IPS-NIHi7 (cell line): ENCODE results near the gene PDE6G.
"Not testable (repeated sequence)": the region's sequence is repeated elsewhere in the genome, so short reads cannot be mapped to it uniquely, and the experiment has no call there.

Experiments
- DNase-seq: peaks from one replicate; pipeline ENCODE4 v3.0.0; 2012; ENCODE audit warnings: mixed read lengths; ENCODE audit errors: extremely low spot score

The PDE6G gene

DNA sequence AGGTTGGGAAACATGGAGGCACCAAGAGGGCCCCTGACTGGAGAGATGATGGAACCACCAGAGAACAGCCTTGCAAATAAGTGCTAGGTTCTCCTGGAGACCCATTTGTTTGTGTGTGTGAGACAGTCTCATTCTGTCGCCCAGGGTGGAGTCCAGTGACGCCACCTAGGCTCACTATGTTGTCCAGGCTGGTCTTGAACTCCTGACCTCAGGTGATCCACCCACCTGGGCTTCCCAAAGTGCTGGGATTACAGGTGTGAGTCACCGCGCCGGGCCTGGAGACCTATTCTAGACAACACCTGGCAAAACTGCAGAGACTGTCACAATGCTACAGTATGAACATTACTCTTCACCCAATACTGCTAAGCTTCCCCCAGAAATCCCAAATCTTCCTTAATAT, 20.9 kb downstream of the PDE6G start:
- no peak for DNase-seq

DNA sequence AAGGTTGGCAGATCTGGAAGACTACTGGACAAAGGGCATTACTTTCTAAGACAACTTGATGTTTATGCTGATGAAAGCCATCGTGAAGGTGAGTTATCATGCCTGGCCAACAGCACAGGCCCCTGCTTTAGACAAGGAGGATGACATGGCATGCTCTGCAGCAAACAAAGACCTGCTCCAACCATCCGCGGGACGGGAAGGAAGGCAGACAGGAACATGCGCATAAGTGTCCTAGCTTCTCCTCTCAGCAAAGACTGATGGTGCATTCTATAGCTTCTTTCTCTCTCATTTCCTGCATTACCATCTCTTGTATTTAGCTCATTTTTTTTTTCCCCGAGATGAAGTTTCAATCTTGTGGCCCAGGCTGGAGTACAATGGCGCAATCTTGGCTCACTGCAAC, 24.9 kb downstream of the PDE6G start:
- DNase-seq, result no peak

DNA sequence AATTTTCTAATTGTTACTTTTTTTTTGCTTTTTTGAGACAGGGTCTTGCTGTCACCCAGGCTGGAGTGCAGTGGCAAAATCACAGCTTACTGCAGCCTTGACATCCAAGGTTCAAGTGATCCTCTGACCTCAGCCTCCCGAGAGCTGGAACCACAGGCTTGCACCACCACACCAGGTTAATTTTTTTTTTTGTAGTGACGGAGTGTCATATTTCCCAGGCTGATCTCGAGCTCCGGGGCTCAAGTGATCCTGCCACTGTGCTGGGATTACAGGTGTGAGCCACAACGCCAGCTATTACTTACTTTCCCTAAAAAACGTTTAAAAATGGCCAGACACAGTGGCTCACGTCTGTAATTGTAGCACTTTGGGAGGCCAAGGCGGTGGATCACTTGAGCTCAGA, 26.1 kb downstream of the PDE6G start:
- DNase-seq, result no peak

DNA sequence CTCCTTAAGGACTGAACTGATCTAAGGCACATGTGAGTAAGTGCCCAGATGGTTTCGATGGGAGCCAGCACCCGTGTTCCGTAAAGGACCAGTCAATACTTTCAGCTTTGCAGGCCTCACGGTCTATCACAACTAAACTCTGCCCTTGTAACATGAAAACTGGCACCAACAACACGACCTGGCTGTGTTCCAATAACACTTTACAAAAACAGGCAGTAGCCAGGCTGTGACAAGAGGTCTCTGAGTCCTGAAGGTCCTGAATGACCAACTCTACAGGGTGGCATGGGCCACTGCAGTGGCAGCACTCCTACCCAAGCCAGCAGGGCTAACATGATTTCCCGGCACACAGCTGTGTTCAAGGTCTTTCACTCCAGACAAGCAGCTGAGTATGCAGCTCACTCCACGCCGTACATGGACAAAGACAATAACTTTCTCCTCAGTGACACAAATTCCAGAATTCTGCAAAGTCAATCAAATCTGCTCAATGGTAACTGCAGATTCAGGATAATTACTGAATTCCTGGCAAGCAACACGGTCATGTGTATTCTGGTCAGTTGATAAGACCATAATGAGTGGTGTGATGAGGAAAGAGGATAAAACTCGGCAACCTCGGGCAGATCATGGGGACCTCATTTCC, 34.7 kb downstream of the PDE6G start:
- no peak for DNase-seq

DNA sequence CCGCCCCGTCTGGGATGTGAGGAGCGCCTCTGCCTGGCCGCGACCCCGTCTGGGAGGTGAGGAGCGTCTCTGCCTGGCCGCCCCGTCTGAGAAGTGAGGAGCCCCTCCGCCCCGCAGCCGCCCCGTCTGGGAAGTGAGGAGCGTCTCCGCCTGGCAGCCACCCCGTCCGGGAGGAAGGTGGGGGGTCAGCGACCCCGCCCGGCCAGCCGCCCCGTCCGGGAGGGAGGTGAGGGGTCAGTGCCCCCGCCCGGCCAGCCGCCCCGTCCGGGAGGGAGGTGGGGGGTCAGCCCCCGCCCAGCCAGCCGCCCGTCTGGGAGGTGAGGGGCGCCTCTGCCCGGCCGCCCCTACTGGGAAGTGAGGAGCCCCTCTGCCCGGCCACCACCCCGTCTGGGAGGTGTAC, 38.0 kb downstream of the PDE6G start:
- not testable (repeated sequence) for DNase-seq

DNA sequence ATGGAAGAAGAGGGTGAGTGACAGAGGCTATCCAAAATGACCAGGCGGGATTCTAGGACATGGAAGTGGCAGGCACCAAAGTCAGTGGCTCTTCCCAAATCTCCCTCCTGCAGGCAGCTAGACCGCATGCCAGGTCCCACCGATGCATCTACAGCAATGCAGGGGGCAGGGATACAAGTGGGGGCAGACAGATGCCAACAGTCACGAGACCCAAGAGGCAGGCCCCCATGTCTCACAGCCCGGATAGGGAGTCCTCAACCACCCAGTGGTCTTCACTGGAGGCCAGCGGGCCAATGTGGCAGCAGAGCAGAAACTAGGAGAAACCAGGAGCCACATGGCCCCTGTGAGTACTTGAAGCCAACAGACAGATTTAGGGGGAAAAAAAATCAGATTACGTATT, 39.5 kb downstream of the PDE6G start:
- DNase-seq, result no peak

DNA sequence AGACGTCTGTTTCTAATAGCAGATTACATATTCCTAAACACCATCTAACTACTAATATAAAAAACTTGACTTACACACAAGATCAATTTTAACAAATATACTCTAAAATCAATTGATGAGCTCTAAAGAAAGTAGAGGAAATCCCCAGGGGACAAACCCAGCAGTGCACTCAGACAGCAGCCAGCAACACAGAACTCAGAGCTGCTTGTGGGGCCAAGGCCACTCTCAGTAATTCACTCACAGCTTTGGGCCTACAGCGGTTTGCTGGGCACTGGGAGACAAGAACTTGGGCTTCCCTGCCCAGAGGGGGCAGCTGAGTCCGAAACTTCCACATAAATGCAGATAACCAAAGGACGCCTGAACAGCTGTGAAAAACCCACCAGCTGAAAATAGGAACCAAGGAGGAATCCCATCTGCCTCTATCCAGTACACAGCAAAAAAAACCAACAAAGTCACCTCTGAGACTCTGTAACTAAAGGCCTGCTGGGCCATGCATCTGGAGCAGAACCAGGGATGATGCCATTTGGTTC, 40.9 kb downstream of the PDE6G start:
- DNase-seq, result no peak

DNA sequence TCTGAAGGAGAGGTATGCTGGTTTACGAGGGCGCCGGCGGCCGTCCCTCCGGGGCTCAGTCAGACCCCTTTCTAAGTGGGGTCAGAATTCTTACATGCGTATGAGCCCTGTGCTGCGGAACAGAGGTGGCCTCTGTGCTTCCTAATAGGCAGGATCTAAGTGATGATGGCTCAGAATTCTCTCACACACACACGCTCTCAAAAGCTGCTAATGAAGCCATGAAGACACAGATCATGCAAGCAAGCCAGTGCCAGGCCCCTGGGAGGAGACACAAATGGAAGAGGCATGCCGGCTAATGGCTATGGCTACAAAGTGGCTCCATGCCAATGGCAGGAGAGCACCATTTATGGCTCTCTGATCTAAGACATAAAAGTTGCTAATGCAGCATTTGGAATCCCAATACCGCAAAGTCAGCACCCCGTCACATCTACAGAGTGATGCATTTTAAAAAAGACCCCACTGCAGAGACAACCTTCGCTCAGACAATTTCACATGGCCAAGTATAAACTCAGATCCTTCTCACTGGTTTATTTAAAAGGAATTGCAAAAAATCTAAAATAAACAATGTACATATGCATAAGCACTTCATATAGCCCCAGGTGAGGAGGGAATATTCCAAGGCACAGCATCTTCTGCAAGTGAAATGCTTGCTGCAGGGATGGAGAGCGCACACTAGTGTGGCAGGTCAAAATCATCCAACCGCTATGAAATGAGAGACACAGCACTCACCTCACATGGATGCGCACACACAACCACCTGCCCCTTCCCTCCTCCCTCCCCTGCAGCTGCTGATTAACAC, 44.0 kb downstream of the PDE6G start:
- DNase-seq, result no peak

DNA sequence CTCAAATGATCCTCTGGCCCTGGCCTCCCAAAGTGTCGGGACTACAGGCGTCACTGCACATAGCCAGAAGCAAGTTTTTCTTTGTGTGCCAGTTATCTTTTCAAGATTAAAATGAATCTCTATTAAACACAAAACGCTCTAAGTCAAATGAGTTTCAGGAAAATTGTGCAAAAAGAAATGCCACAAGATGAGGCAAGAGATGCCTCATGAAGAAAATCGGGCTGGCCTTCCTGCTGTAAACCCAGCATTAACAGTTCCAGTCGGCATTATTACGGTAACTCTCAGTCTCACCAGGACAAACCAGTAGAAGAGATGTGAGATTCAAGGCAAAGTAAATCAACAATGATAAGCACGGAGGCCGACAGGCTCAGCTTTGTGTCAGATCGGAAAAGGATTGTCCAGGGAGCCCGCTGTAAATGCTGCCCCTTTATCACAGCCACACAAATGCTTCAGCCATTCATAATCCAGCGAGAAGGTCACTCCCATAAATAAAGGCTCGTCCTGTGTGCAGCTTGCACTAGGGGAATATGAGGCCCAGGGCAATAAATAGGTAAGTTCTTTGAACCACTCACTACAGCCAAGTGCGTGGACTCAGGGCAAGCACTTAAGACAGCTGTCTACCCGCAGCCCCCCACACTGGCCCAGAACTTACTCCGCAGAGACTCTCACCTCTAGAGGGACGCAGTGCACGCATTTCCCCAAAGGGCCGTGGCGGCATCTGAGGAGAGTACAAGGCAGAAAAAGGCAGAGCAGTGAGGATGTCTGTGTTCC, 46.6 kb downstream of the PDE6G start:
- DNase-seq, result no peak

DNA sequence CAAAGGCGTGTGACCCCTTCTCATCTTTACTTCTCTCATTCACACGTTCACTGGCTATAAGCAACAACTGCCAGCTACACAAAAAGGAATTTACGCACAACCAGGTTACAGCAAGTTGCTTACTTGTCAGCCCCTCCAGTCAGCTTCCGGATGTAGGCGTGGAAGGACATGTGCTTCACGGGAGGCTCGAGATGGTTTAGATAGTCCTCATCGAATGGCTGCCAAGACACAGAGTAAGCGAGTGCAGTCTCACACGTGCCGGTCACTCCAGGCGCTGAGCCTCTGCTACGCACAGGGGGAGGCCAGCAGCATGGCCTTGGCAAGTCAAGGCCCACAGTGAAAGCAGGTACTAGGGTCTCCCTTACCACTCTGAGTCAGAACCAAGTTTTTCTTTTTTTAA, 47.7 kb downstream of the PDE6G start:
- DNase-seq, result no peak

DNA sequence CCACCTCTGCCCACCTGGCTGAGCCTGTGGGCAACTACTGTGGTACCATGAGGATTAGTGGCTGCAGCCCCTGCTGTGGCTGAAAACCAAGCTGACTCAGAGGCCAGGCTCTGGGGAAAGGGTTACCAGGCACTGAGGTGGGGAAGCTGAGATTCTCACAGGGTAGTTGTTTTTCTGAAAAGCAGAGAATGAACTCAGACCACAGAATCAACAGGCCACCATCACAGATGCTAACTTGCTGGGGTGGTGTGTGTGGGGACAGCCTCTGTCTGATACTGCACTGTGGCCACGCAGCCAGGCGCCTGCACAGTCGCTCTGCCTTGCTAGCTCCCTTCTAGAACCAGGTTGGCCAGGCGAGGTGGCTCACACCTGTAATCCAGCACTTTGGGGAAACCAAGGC, 48.3 kb downstream of the PDE6G start:
- no peak for DNase-seq

DNA sequence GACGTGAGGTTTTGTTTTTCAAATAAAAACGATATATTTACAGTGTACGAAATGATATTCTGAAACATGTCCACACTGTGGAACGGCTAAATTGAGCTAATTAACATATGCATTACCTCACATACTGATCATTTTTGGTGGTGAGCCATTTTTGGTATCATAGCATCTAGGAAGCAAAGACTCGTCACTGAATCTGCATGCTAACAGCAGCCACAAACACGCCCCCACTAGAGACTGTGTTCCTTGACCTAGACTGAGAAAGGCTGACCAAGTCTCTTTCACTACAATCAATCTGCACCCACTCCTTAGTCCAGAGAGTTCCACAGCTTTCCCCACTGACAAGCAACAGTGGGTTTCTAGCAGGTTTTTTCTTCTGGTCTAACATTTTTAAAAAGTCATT, 48.9 kb downstream of the PDE6G start:
- no peak for DNase-seq

DNA sequence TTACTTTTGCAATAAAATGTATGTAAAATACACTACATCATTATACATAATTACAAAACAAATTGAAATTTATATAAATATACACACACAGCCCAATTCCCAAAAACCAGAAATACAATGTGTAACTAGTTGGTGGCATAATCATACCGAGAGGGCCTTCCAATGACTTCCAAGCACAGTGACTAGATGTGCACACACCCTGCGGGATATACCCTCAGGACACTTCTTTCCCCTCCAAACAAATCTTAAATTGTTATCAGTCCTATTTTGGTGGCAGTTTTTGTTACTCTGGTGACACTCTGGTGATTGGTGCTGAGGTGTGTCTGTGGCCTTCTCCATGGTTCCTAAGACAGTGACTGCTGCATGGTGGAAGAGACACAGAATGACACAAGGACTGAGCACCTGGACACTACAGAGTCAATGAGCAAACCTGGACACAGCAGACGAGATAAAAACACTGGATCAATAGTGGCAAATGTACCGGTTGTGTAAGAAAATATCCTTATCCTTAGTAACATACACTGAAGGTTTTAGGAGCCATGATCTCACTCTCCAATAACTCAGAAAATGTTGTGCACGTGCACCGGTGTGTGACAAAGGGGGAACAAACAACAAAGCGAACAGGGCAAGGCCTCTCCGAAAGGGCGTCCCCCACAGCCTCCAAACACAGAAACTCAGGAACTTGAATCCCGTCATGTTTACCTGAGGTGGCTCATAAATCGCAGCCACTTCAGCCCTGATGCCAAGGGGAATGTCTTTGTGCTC, 52.3 kb downstream of the PDE6G start:
- DNase-seq, result no peak

DNA sequence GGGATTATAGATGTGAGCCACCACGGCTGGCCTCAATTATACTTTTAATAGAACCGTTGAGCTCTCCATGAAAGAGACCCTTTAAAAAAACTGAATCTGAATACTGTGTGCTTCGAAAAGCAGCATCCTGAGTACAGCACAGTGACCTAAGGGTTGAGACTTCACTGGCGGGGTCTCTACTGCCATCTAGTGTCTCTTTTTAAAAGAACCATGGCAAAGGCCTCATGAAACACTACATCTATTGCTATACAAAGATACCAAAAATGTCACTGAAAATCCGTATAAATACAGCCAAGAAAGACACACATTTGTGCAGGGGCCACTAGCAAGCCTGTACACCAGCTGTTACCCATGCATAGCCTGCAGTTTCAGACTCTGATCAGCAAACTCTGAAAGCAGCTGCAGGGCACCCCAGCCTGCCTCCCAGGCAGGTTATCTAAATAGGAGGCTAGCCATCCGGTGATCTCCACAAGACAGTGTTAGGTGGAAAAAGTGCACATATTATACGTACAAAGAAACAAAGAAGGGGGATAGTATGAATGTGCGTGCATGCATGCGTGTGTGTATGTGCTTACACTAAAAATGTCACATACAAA, 54.7 kb downstream of the PDE6G start:
- DNase-seq, result peak; percentile 81
